Panc1 (cell line): ENCODE measurements around the gene PRUNE1. TPM values are rescaled to one million over a fixed set of nuclear protein-coding genes. Genes with fewer than 3 reads are reported as not detected.

Experiments used
- ATAC-seq: fragments of 200-7000 bp; cut with Tn5 transposase; 2 replicates; pipeline ENCODE4 v1.9.1; 2020; ENCODE audit warnings: mild to moderate bottlenecking, moderate library complexity
- BruUV-seq: library from RNA; stranded (reverse); fragments of 400-500 nt; replicated peaks from 2 replicates; lab custom pipeline; 2021; lab: Mats Ljungman, UMichigan
- CTCF ChIA-PET: fragments of 300-600 bp; sonication (Branson Sonifier 250); formaldehyde crosslinking; loops from one replicate; lab custom pipeline; 2022; ENCODE audit warnings: antibody characterized with exemption; lab: Charles Lee
- POLR2A ChIA-PET: fragments of 300-600 bp; sonication (Branson Sonifier 250); formaldehyde crosslinking; loops from one replicate; lab custom pipeline; 2022; ENCODE audit warnings: antibody characterized with exemption; lab: Charles Lee
- DNase-seq: peaks from one replicate; pipeline ENCODE4 v3.0.0-alpha.2; 2010; ENCODE audit warnings: low read depth, low spot score
- H3K27ac ChIP-seq: 2 replicates; pipeline ENCODE4 v1.5.1; 2011; ENCODE audit warnings: mild to moderate bottlenecking, low read length, inconsistent platforms
- H3K27me3 ChIP-seq: fragments of 200-500 bp; sonication (Bioruptor generic); 2 replicates; pipeline ENCODE4 v1.6.0; 2014; ENCODE audit warnings: low read length, inconsistent platforms; ENCODE audit not compliant: control insufficient read depth, insufficient read depth
- H3K36me3 ChIP-seq: fragments of 200-500 bp; sonication (Bioruptor generic); 2 replicates; pipeline ENCODE4 v1.5.1; 2014; ENCODE audit warnings: inconsistent platforms, mild to moderate bottlenecking, low read length, moderate library complexity; ENCODE audit not compliant: control insufficient read depth, insufficient read depth
- H3K4me1 ChIP-seq: 2 replicates; pipeline ENCODE4 v1.5.1; 2011; ENCODE audit warnings: inconsistent platforms, mild to moderate bottlenecking, low read length, moderate library complexity; ENCODE audit not compliant: control insufficient read depth, insufficient read depth
- H3K4me3 ChIP-seq, 2 experiments: 2 replicates each; pipeline ENCODE4 v1.5.1; 2011 to 2012; ENCODE audit warnings: low read depth in 2 of 2, low read length in 2 of 2, mild to moderate bottlenecking in 2 of 2, inconsistent platforms in 1 of 2, moderate library complexity in 1 of 2
- H3K9me3 ChIP-seq: fragments of 200-500 bp; sonication (Bioruptor generic); 2 replicates; pipeline ENCODE4 v1.5.1; 2014; ENCODE audit warnings: low read depth, mild to moderate bottlenecking, inconsistent platforms, low read length, moderate library complexity; ENCODE audit not compliant: control insufficient read depth, insufficient read depth
- POLR2AphosphoS5 ChIP-seq: IDR thresholded peaks from 2 replicates; pipeline ENCODE4 v1.6.1; 2012; ENCODE audit warnings: mild to moderate bottlenecking, low read depth, low read length, moderate library complexity
- SIN3A ChIP-seq: IDR thresholded peaks from 2 replicates; pipeline ENCODE4 v1.6.1; 2012; ENCODE audit warnings: low read depth, mild to moderate bottlenecking, low read length, moderate library complexity, borderline replicate concordance; ENCODE audit not compliant: insufficient read depth
- TCF7L2 ChIP-seq: IDR thresholded peaks from 2 replicates; pipeline ENCODE4 v1.6.1; 2011; ENCODE audit warnings: mild to moderate bottlenecking, low read depth, low read length, inconsistent platforms
- in situ Hi-C: cut with HindIII; loops from 2 replicates; pipeline ENCODE4 v1.10.0; 2016; ENCODE audit warnings: low sequenced_read_pairs, low pct_unique_long_range_greater_than_20kb
- intact Hi-C: fragments of 100-400 bp; cut with micrococcal nuclease; formaldehyde crosslinking; loops from one replicate; pipeline ENCODE4 v1.10.0; 2022; ENCODE audit not compliant: unreplicated experiment
- total RNA-seq: library from RNA; stranded (reverse); gene quantifications from one replicate; pipeline ENCODE4 v1.2.1, GENCODE V29; 2021; ENCODE audit not compliant: unreplicated experiment
- TF ChIP-seq, protein P1 (sequence below): fragments of 450-650 bp; IDR thresholded peaks from 2 replicates; pipeline ENCODE4 v1.5.1; 2017; ENCODE audit warnings: mild to moderate bottlenecking
- TF ChIP-seq, protein P2 (sequence below), 2 experiments: IDR thresholded peaks; 2 replicates each; pipeline ENCODE4 v1.6.1; 2011 to 2012; ENCODE audit warnings: low read depth in 2 of 2, control low read depth in 1 of 2, low read length in 1 of 2, mild to moderate bottlenecking in 1 of 2, moderate library complexity in 1 of 2; ENCODE audit not compliant: insufficient read depth in 1 of 2

PRUNE1 gene
- total RNA-seq, 1 experiment from 2014 or later, result 16.2 TPM

DNA sequence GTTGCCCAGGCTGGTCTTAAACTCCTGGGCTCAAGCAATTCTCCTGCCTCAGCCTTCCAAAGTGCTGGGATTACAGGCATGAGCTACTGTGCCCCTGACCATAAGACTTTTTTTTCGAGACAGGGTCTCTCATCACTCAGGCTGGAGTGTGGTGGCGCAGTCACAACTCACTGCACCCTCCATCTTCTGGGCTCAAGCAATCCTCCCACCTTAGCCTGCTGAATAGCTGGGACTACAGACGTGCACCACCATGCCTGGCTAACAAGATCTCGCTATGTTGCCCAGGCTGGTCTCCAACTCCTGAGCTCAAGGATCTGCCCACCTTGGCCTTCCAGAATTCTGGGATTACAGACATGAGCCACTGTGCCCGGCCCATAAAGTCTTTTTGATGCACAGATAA lies 41.2 kb downstream of the PRUNE1 start:
- TF ChIP-seq POLR2AphosphoS5 (no peak), SIN3A (no peak), TCF7L2 (no peak)
- TF ChIP-seq, protein P1, sequence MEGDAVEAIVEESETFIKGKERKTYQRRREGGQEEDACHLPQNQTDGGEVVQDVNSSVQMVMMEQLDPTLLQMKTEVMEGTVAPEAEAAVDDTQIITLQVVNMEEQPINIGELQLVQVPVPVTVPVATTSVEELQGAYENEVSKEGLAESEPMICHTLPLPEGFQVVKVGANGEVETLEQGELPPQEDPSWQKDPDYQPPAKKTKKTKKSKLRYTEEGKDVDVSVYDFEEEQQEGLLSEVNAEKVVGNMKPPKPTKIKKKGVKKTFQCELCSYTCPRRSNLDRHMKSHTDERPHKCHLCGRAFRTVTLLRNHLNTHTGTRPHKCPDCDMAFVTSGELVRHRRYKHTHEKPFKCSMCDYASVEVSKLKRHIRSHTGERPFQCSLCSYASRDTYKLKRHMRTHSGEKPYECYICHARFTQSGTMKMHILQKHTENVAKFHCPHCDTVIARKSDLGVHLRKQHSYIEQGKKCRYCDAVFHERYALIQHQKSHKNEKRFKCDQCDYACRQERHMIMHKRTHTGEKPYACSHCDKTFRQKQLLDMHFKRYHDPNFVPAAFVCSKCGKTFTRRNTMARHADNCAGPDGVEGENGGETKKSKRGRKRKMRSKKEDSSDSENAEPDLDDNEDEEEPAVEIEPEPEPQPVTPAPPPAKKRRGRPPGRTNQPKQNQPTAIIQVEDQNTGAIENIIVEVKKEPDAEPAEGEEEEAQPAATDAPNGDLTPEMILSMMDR, result no peak
- TF ChIP-seq, protein P2, sequence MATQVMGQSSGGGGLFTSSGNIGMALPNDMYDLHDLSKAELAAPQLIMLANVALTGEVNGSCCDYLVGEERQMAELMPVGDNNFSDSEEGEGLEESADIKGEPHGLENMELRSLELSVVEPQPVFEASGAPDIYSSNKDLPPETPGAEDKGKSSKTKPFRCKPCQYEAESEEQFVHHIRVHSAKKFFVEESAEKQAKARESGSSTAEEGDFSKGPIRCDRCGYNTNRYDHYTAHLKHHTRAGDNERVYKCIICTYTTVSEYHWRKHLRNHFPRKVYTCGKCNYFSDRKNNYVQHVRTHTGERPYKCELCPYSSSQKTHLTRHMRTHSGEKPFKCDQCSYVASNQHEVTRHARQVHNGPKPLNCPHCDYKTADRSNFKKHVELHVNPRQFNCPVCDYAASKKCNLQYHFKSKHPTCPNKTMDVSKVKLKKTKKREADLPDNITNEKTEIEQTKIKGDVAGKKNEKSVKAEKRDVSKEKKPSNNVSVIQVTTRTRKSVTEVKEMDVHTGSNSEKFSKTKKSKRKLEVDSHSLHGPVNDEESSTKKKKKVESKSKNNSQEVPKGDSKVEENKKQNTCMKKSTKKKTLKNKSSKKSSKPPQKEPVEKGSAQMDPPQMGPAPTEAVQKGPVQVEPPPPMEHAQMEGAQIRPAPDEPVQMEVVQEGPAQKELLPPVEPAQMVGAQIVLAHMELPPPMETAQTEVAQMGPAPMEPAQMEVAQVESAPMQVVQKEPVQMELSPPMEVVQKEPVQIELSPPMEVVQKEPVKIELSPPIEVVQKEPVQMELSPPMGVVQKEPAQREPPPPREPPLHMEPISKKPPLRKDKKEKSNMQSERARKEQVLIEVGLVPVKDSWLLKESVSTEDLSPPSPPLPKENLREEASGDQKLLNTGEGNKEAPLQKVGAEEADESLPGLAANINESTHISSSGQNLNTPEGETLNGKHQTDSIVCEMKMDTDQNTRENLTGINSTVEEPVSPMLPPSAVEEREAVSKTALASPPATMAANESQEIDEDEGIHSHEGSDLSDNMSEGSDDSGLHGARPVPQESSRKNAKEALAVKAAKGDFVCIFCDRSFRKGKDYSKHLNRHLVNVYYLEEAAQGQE (IDR thresholded peaks at IDR 0.05; ENCODE audit: insufficient read depth in 1 of 2, low read depth in 2 of 2, low read length in 1 of 2), result no peak
- ChIA-PET POLR2A (no interaction called here), CTCF (interaction anchor here (0.6 to 0.7 kb wide), 2 partner anchors 10 to 40 kb away, joined by 3 to 4 read pairs; partner anchors contain the start of gene MLLT11)
- in situ Hi-C loops (no loop called here), intact Hi-C loops (no loop called here)
- no peak overlapping the region for H3K27ac ChIP-seq
- DNase-seq (no peak), ATAC-seq (no peak)
- no peaks in the 10 kb centered on the region for H3K9me3 ChIP-seq
- no TSS peak for BruUV-seq
- peaks cover 3% of the 10 kb centered on the region; the same call in 1 of the 2 replicates for H3K4me1 ChIP-seq
- H3K4me3 ChIP-seq, result no peak overlapping the region
- no peaks in the 10 kb centered on the region for H3K27me3 ChIP-seq
- peaks cover 10% of the 10 kb centered on the region for H3K36me3 ChIP-seq

DNA sequence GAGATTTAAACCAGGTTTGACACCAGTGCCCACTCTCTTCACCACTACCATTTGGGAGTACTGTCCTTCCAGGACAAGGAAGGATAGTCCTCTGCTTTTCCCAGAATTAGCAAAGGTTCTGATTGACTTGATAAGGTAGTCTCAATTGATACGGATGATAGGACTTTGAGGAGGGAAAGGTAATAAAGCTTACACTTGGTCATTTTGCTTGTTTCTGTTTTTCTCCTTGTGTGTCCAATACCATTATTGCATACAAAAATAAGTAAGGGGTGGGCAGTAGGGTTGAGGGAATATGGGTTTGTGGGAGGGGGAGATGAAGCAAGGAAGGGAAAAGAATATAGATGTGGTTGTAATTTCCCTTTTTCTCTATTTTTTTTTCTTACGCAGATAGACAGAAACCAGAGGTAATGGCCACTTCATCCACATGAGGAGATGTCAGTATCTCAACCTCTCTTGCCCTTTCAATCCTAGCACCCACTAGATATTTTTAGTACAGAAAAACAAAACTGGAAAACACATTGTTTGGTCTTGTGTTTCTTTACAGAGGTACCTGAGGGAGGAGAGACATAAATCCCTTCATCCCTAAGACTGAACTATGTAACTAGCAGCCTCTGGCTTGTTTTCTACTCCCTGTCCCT lies 41.9 kb downstream of the PRUNE1 start:
- no peak overlapping the region for H3K27ac ChIP-seq
- DNase-seq (no peak), ATAC-seq (no peak)
- in situ Hi-C loops (no loop called here), intact Hi-C loops (no loop called here)
- H3K4me1 ChIP-seq, result peaks cover 3% of the 10 kb centered on the region; the same call in 1 of the 2 replicates
- no TSS peak for BruUV-seq
- no peaks in the 10 kb centered on the region for H3K27me3 ChIP-seq
- no peak for TF ChIP-seq TCF7L2
- TF ChIP-seq POLR2AphosphoS5, result peak; percentile 48
- no peak overlapping the region for H3K4me3 ChIP-seq
- no peaks in the 10 kb centered on the region for H3K9me3 ChIP-seq
- POLR2A ChIA-PET, result no interaction called here
- peaks cover 16% of the 10 kb centered on the region for H3K36me3 ChIP-seq
- CTCF ChIA-PET, result interaction anchor here (0.6 to 0.7 kb wide), 2 partner anchors 10 to 39 kb away, joined by 3 to 4 read pairs; partner anchors contain the start of gene MLLT11
